Measurements from ENCODE around the gene ZNF615.
A peak's percentile ranks its signal among the peaks of the same experiment; 100 is the strongest.
"Not testable (repeated sequence)": the region's sequence is repeated elsewhere in the genome, so short reads cannot be mapped to it uniquely, and the experiment has no call there.

The ZNF615 gene

DNA sequence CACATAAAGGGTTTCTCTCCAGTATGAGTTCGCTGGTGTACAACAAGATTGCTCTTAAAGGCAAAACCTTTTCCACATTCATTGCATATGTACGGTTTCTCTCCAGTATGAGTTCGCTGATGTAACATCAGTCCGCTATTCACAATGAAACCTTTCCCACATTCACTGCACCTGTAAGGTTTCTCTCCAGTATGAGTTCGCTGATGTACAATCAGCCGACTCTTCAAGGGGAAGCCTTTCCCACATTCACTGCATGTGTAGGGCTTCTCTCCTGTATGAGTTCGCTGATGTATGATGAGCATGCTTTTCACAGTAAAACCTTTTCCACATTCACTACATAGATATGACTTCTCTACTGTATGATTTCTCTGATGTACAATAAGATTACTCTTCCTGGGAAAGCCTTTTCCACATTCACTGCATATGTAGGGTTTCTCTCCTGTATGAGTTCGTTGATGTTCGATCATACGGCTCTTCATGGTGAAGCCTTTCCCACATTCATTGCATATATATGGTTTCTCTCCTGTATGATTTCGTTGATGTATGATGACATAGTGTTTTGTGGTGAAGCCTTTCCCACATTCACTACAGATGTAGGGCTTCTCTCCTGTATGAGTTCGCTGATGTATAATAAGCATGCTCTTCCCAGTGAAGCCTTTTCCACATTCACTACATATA lies 26.2 kb upstream of the ZNF615 start:
- Histone ChIP-seq H3K9ac (no peak overlapping the region), H3K9me3 (ENCODE audit: control insufficient read depth, low read length) (peaks cover 20% of the 10 kb centered on the region), H3K27ac (no peak overlapping the region), H3K27me3 (ENCODE audit: control insufficient read depth, insufficient read depth, low read length) (no peaks in the 10 kb centered on the region), H3K4me1 (no peaks in the 10 kb centered on the region), H3K79me2 (no peaks in the 10 kb centered on the region), H2AFZ (no peak overlapping the region), H3K36me3 (ENCODE audit: control insufficient read depth, insufficient read depth, low read length) (peaks cover 24% of the 10 kb centered on the region), H3K4me2 (ENCODE audit: low read length) (no peak overlapping the region), H3K4me3 (ENCODE audit: low read depth, low read length) (no peak overlapping the region)
- TF ChIP-seq, protein P1, sequence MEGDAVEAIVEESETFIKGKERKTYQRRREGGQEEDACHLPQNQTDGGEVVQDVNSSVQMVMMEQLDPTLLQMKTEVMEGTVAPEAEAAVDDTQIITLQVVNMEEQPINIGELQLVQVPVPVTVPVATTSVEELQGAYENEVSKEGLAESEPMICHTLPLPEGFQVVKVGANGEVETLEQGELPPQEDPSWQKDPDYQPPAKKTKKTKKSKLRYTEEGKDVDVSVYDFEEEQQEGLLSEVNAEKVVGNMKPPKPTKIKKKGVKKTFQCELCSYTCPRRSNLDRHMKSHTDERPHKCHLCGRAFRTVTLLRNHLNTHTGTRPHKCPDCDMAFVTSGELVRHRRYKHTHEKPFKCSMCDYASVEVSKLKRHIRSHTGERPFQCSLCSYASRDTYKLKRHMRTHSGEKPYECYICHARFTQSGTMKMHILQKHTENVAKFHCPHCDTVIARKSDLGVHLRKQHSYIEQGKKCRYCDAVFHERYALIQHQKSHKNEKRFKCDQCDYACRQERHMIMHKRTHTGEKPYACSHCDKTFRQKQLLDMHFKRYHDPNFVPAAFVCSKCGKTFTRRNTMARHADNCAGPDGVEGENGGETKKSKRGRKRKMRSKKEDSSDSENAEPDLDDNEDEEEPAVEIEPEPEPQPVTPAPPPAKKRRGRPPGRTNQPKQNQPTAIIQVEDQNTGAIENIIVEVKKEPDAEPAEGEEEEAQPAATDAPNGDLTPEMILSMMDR (IDR thresholded peaks at IDR 0.05): no peak

DNA sequence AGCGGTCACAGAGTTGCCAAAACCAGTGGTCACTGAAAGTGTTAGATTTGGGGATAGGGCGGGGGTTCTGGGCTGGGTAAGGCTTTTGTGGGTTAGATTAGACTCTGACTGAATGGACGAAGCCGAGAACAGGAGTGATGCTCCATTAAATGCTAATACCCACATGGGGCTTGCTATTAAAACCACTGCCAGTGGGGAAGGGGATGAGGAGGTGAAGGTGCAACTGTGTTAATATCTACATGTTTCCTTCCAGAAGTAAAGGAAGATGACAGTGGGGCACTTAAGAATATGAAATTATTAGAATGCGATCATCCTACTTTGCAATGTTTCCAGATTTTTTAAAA lies 20.7 kb upstream of the ZNF615 start:
- Histone ChIP-seq H3K4me2 (ENCODE audit: low read length) (peak overlapping the region; percentile 88), H3K36me3 (ENCODE audit: control insufficient read depth, insufficient read depth, low read length) (peaks cover 4% of the 10 kb centered on the region), H3K9me3 (ENCODE audit: control insufficient read depth, low read length) (peaks cover 9% of the 10 kb centered on the region), H3K9ac (no peak overlapping the region), H3K27ac (peak overlapping the region; percentile 92), H3K4me3 (ENCODE audit: low read depth, low read length) (peak overlapping the region; percentile 87), H3K79me2 (no peaks in the 10 kb centered on the region), H3K4me1 (no peaks in the 10 kb centered on the region), H2AFZ (peak overlapping the region; percentile 81), H3K27me3 (ENCODE audit: control insufficient read depth, insufficient read depth, low read length) (no peaks in the 10 kb centered on the region)
- TF ChIP-seq, protein P1 (IDR thresholded peaks at IDR 0.05): no peak

DNA sequence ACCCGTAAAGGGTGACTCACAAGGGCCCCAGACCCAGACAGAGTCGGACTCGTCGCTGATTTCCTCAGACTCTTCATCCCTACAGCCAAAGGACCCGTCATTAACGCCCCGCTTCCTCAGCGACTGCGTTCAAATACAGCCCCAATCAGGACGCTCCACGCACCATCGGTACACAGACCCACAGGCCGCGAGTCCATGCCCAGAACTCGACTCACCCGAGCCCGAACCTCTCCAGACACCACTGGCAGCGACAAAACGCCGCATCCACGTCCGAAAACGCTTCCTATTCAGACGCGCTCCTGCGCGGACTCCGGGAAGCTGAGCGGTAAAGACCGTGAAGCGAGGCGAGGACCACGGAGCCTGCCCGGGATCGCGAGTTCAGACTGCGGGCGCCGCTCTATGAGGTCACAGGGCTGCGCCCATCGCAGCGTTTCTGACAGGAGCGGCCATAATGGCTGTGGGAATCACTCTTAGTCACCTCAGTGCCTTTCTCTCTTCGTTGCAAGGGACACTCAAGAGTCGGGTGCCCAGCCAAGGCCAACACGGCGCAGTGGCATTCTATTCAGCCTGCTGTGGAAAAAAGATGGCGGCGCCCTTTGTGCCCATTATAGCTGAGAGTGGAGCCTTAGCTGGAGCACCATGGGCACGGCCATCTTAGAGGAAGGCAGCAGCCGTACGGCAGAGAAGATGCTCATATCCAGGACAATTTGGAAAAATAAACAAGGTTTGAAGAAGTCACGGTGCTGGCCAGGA lies 20.2 kb upstream of the ZNF615 start, which contains the start of gene ZNF614:
Gene ZNF614 (minus strand): TSS at position 353 of the 753 bp plus-strand sequence. CDS start 2,634 bp downstream, outside the sequence.
- H3K27ac ChIP-seq: peak within 1 kb of the TSS; percentile 92
- H3K27me3 ChIP-seq (ENCODE audit: control insufficient read depth, insufficient read depth, low read length): no peaks in the 10 kb centered on the region
- H3K4me1 ChIP-seq: no peaks in the 10 kb centered on the region
- no peaks in the 10 kb centered on the region for H3K36me3 ChIP-seq (ENCODE audit: control insufficient read depth, insufficient read depth, low read length)
- TF ChIP-seq, protein P1 (IDR thresholded peaks at IDR 0.05): no peak
- no peaks in the 10 kb centered on the region for H3K79me2 ChIP-seq
- peak within 1 kb of the TSS; percentile 81 for H2AFZ ChIP-seq
- peak within 1 kb of the TSS; percentile 87 for H3K4me3 ChIP-seq (ENCODE audit: low read depth, low read length)
- peak within 1 kb of the TSS; percentile 5 for H3K9ac ChIP-seq
- H3K4me2 ChIP-seq (ENCODE audit: low read length): peak within 1 kb of the TSS; percentile 88
- peaks cover 4% of the 10 kb centered on the region for H3K9me3 ChIP-seq (ENCODE audit: control insufficient read depth, low read length)

DNA sequence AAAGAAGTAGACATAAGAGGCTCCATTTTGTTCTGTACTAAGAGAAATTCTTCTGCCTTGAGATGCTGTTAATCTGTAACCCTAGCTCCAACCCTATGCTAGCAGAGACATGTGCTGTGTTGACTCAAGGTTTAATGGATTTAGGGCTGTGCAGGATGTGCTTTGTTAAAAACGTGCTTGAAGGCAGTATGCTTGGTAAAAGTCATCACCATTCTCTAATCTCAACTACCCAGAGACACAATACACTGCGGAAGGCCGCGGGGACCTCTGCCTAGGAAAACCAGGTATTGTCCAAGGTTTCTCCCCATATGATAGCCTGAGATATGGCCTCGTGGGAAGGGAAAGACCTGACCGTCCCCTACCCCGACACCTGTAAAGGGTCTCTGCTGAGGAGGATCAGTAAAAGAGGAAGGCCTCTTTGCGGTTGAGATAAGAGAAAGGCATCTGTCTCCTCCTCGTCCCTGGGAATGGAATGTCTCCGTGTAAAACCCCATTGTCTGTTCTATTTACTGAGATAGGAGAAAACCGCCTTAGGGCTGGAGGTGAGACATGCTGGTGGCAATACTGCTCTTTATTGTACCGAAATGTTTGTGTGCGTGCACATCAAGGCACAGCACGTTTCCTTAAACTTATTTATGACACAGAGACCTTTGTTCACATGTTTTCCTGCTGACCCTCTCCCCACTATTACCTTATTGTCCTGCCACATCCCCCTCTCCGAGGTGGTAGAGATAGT lies 18.4 kb upstream of the ZNF615 start:
- H3K9ac ChIP-seq; H3K79me2 ChIP-seq; H3K4me1 ChIP-seq; H3K36me3 ChIP-seq (ENCODE audit: control insufficient read depth, insufficient read depth, low read length); H2AFZ ChIP-seq; H3K27me3 ChIP-seq (ENCODE audit: control insufficient read depth, insufficient read depth, low read length); H3K4me3 ChIP-seq (ENCODE audit: low read depth, low read length); H3K9me3 ChIP-seq (ENCODE audit: control insufficient read depth, low read length); H3K27ac ChIP-seq; H3K4me2 ChIP-seq (ENCODE audit: low read length): not testable (repeated sequence)

DNA sequence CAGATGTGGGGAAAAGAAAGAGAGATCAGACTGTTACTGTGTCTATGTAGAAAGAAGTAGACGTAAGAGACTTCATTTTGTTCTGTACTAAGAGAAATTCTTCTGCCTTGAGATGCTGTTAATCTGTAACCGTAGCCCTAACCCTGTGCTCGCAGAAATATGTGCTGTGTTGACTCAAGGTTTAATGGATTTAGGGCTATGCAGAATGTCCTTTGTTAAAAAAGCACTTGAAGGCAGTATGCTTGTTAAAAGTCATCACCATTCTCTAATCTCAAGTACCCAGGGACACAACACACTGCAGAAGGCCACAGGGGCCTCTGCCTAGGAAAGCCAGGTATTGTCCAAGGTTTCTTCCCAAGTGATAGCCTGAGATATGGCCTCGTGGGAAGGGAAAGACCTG lies 16.5 kb upstream of the ZNF615 start:
- H2AFZ ChIP-seq; H3K36me3 ChIP-seq (ENCODE audit: control insufficient read depth, insufficient read depth, low read length); H3K27ac ChIP-seq; H3K79me2 ChIP-seq; H3K4me3 ChIP-seq (ENCODE audit: low read depth, low read length); H3K4me2 ChIP-seq (ENCODE audit: low read length); H3K9me3 ChIP-seq (ENCODE audit: control insufficient read depth, low read length); H3K4me1 ChIP-seq; H3K27me3 ChIP-seq (ENCODE audit: control insufficient read depth, insufficient read depth, low read length); H3K9ac ChIP-seq: not testable (repeated sequence)

All from parathyroid adenoma (tissue), 2 donors.